Metanephros (tissue), 2 donors: Measurements from ENCODE around the gene MZT1. TPM values are rescaled to one million over a fixed set of nuclear protein-coding genes. Genes with fewer than 3 reads are reported as not detected.

Experiments used
- small RNA-seq: library from RNA; depleted of rRNA; stranded (forward); fragments of <200 nt; gene quantifications from one replicate; pipeline ENCODE3, GENCODE V24; 2014; ENCODE audit warnings: low replicate concordance
- total RNA-seq: library from RNA; depleted of rRNA; stranded (reverse); fragments of >200 nt; gene quantifications from one replicate; pipeline ENCODE4 v1.2.3, GENCODE V29; 2014

MZT1 gene, protein sequence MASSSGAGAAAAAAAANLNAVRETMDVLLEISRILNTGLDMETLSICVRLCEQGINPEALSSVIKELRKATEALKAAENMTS
- total RNA-seq = 9.6 TPM

DNA sequence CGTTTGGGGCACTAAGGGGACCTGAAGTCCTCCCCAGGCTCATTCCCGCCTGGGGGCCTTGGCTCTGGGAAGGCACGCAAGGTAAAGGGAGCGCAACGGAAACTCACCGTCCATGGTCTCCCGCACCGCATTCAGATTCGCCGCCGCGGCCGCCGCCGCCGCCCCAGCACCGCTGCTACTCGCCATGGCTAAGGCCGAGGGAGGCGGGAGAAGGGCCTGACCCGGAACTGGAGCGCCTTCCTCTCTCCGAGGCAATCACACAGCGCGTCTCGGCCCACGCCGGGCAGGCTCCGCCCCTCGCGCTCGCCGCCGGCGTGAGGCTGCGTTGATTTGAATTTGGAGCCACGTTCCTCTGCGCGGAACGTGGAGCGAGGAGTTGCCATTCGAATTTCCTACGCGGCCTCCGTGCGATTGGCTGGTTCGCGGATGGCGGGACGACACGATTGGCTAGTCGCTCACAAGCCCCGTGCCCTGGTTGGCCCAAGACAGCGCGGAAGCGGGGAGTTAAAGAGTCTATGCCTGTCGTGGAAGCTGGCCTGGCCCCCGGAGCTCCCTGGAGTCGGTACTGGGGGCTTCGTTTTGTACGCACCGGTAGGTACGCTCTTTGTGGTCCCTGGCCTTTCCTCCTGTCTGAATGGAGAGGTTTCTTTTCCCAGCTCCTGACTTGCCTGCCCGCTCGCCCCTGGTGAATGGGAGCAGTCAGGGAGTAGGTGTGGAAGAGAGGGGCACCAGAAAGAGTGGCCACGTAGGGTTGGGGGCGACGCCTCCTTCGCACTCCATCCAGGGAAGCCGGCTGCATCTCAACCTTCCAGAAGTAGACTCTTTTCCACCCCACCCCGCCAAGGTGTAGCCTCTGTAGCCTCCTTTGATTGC lies at the start of gene MZT1, which contains the start of gene BORA:
Gene MZT1, minus strand, starts transcription at position 213 of the 873 bp plus-strand sequence. Its CDS starts 27 bp downstream, at position 186.
Gene BORA, plus strand, starts transcription at position 507 of the 873 bp plus-strand sequence. CDS start 1,018 bp downstream, outside the sequence.

Small RNA genes lying within 50 kb of the gene (small RNA-seq; reads per million reads assigned to genes)
- gene RNU6-80P = not detected

Other genes starting within 250 kb of the MZT1 start
- gene BORA, start 294 bp upstream of the MZT1 start, total RNA-seq = 4.1 TPM
- gene DIS3, start 54.3 kb upstream of the MZT1 start, total RNA-seq = 29.4 TPM
- gene PIBF1, start 54.5 kb upstream of the MZT1 start, total RNA-seq = 16.3 TPM